ENCODE data around the gene ZBTB5. TPM values are rescaled to one million over a fixed set of nuclear protein-coding genes. Genes with fewer than 3 reads are reported as not detected.

Gene ZBTB5
- total and polyA plus RNA-seq, 2 donors (not counting 1 experiment from before 2014, with no cell fraction given) = 5.1 to 7.3 TPM

GRCh38 chr9:37507566-37508134 is 42.4 kb upstream of the ZBTB5 start:
- H3K4me3 ChIP-seq (replicated peaks in 1 of 4; ENCODE audit: control extremely low read depth in 1 of 4, insufficient read depth in 1 of 4, low read depth in 3 of 4, low read length in 4 of 4) = no peak overlapping the region
- TF ChIP-seq EZH2 (IDR thresholded peaks at IDR 0.05; ENCODE audit: low read length, missing control alignments) (no peak), CTCF (conservative IDR thresholded peaks at IDR 0.05 in 1 of 2, IDR thresholded peaks at IDR 0.05 in 1 of 2; ENCODE audit: low read depth in 1 of 2, low read length in 2 of 2) (no peak)
- no peak overlapping the region for H3K4me2 ChIP-seq (ENCODE audit: extremely low read depth, insufficient read depth, low read length)
- peaks cover 14% of the 10 kb centered on the region for H3K36me3 ChIP-seq (ENCODE audit: control insufficient read depth, insufficient read depth, low read length)
- no peak overlapping the region for H3K27ac ChIP-seq (ENCODE audit: insufficient read depth, low read length)
- no peak for DNase-seq (ENCODE audit: low read depth in 2 of 2)
- H3K9me3 ChIP-seq (ENCODE audit: control insufficient read depth, insufficient read depth, low read depth, low read length) = no peaks in the 10 kb centered on the region
- H4K20me1 ChIP-seq (ENCODE audit: control insufficient read depth, extremely low read depth, insufficient read depth, low read length) = no peaks in the 10 kb centered on the region
- H3K79me2 ChIP-seq (ENCODE audit: control insufficient read depth, insufficient read depth, low read length) = no peaks in the 10 kb centered on the region
- H3K9ac ChIP-seq (ENCODE audit: insufficient read depth, low read length) = no peak overlapping the region
- H3K4me1 ChIP-seq (ENCODE audit: control insufficient read depth, extremely low read depth, insufficient read depth, low read length) = no peaks in the 10 kb centered on the region
- H2AFZ ChIP-seq (ENCODE audit: low read length) = no peak overlapping the region
- no peaks in the 10 kb centered on the region for H3K27me3 ChIP-seq (ENCODE audit: control insufficient read depth, insufficient read depth, low read length)

- H3K4me3 ChIP-seq (replicated peaks in 1 of 4; ENCODE audit: control extremely low read depth in 1 of 4, insufficient read depth in 1 of 4, low read depth in 3 of 4, low read length in 4 of 4) = no peak overlapping the region
- no peak for TF ChIP-seq EZH2 (IDR thresholded peaks at IDR 0.05; ENCODE audit: low read length, missing control alignments)
- TF ChIP-seq CTCF (conservative IDR thresholded peaks at IDR 0.05 in 1 of 2, IDR thresholded peaks at IDR 0.05 in 1 of 2; ENCODE audit: low read depth in 1 of 2, low read length in 2 of 2) = no peak
- H3K27me3 ChIP-seq (ENCODE audit: control insufficient read depth, insufficient read depth, low read length) = no peaks in the 10 kb centered on the region
- no peaks in the 10 kb centered on the region for H4K20me1 ChIP-seq (ENCODE audit: control insufficient read depth, extremely low read depth, insufficient read depth, low read length)
- H3K27ac ChIP-seq (ENCODE audit: insufficient read depth, low read length) = no peak overlapping the region
- no peaks in the 10 kb centered on the region for H3K4me1 ChIP-seq (ENCODE audit: control insufficient read depth, extremely low read depth, insufficient read depth, low read length)
- no peak overlapping the region for H2AFZ ChIP-seq (ENCODE audit: low read length)
- H3K79me2 ChIP-seq (ENCODE audit: control insufficient read depth, insufficient read depth, low read length) = no peaks in the 10 kb centered on the region
- H3K36me3 ChIP-seq (ENCODE audit: control insufficient read depth, insufficient read depth, low read length) = peaks cover 20% of the 10 kb centered on the region
- DNase-seq (ENCODE audit: low read depth in 2 of 2) = no peak
- H3K9ac ChIP-seq (ENCODE audit: insufficient read depth, low read length) = no peak overlapping the region
- no peaks in the 10 kb centered on the region for H3K9me3 ChIP-seq (ENCODE audit: control insufficient read depth, insufficient read depth, low read depth, low read length)
- no peak overlapping the region for H3K4me2 ChIP-seq (ENCODE audit: extremely low read depth, insufficient read depth, low read length)
These were observed 39.4 kb upstream of the ZBTB5 start for GRCh38 chr9:37504605-37505004.

- no peaks in the 10 kb centered on the region for H3K79me2 ChIP-seq (ENCODE audit: control insufficient read depth, insufficient read depth, low read length)
- no peaks in the 10 kb centered on the region for H3K9me3 ChIP-seq (ENCODE audit: control insufficient read depth, insufficient read depth, low read depth, low read length)
- H3K4me3 ChIP-seq (replicated peaks in 1 of 4; ENCODE audit: control extremely low read depth in 1 of 4, insufficient read depth in 1 of 4, low read depth in 3 of 4, low read length in 4 of 4) = no peak overlapping the region
- no peak for TF ChIP-seq CTCF (conservative IDR thresholded peaks at IDR 0.05 in 1 of 2, IDR thresholded peaks at IDR 0.05 in 1 of 2; ENCODE audit: low read depth in 1 of 2, low read length in 2 of 2)
- TF ChIP-seq EZH2 (IDR thresholded peaks at IDR 0.05; ENCODE audit: low read length, missing control alignments) = no peak
- H2AFZ ChIP-seq (ENCODE audit: low read length) = no peak overlapping the region
- peak in 1 of 2 donors; percentile 18 for DNase-seq (ENCODE audit: low read depth in 2 of 2)
- no peaks in the 10 kb centered on the region for H3K27me3 ChIP-seq (ENCODE audit: control insufficient read depth, insufficient read depth, low read length)
- H3K27ac ChIP-seq (ENCODE audit: insufficient read depth, low read length) = no peak overlapping the region
- no peaks in the 10 kb centered on the region for H3K4me1 ChIP-seq (ENCODE audit: control insufficient read depth, extremely low read depth, insufficient read depth, low read length)
- H3K4me2 ChIP-seq (ENCODE audit: extremely low read depth, insufficient read depth, low read length) = no peak overlapping the region
- no peak overlapping the region for H3K9ac ChIP-seq (ENCODE audit: insufficient read depth, low read length)
- H3K36me3 ChIP-seq (ENCODE audit: control insufficient read depth, insufficient read depth, low read length) = peaks cover 20% of the 10 kb centered on the region
- no peaks in the 10 kb centered on the region for H4K20me1 ChIP-seq (ENCODE audit: control insufficient read depth, extremely low read depth, insufficient read depth, low read length)
These were observed 38.5 kb upstream of the ZBTB5 start for GRCh38 chr9:37503736-37504135.

Data from fibroblast of lung (primary cell).